Measurements from ENCODE around the gene GRIP2. TPM values are rescaled to one million over a fixed set of nuclear protein-coding genes. Genes with fewer than 3 reads are reported as not detected.

GRIP2 gene
- total RNA-seq, 1 experiment from 2014 or later, result 4.5 TPM

GRCh38 chr3:14460342-14461005 lies 79.7 kb downstream of the GRIP2 start:
- Mint-ChIP-seq H3K27me3 (ENCODE audit: insufficient read depth, unreplicated experiment) (no peaks in the 10 kb centered on the region), H3K9me3 (ENCODE audit: unreplicated experiment) (no peaks in the 10 kb centered on the region), H3K27ac (ENCODE audit: unreplicated experiment) (no peak overlapping the region), H3K4me1 (ENCODE audit: low read depth, unreplicated experiment) (no peaks in the 10 kb centered on the region), H3K4me3 (ENCODE audit: unreplicated experiment) (no peak overlapping the region), H3K36me3 (ENCODE audit: insufficient read depth, unreplicated experiment) (peaks cover 65% of the 10 kb centered on the region)
- no peaks in the 10 kb centered on the region for H3K27me3 ChIP-seq (replicated peaks; ENCODE audit: control insufficient read depth, insufficient read depth, low read length)
- no peak overlapping the region for H3K4me3 ChIP-seq (ENCODE audit: low read depth, low read length)
- no TSS peak for BruUV-seq (replicated peaks)
- ChIA-PET CTCF (interaction anchor here (0.8 to 4.3 kb wide), 3 partner anchors 55 to 257 kb away, joined by 3 to 24 read pairs (median 11); no protein-coding TSS in a partner anchor), POLR2A (no interaction called here)
- no peak for TF ChIP-seq CTCF (IDR thresholded peaks at IDR 0.05; ENCODE audit: insufficient read depth in 1 of 2, low read depth in 1 of 2, low read length in 1 of 2, severe bottlenecking in 1 of 2, unreplicated experiment in 1 of 2)
- DNase-seq, result no peak
- no peaks in the 10 kb centered on the region for H3K9me3 ChIP-seq
- H3K4me1 ChIP-seq, result no peaks in the 10 kb centered on the region
- peaks cover 12% of the 10 kb centered on the region for H3K36me3 ChIP-seq (ENCODE audit: control insufficient read depth, insufficient read depth, low read length)
- intact Hi-C loops (cut with micrococcal nuclease; ENCODE audit: unreplicated experiment), result loop anchor here (1.0 kb wide), 3 partner anchors 58 to 257 kb away; partner anchors contain the start of gene SLC6A6

GRCh38 chr3:14459787-14460186 lies 80.4 kb downstream of the GRIP2 start:
- no peak overlapping the region for H3K4me3 ChIP-seq (ENCODE audit: low read depth, low read length)
- H3K4me1 Mint-ChIP-seq (ENCODE audit: low read depth, unreplicated experiment), result no peaks in the 10 kb centered on the region
- CTCF ChIA-PET, result interaction anchor here (2.5 kb wide), 1 partner anchor 256 kb away, joined by 11 read pairs; no protein-coding TSS in a partner anchor
- H3K27ac Mint-ChIP-seq (ENCODE audit: unreplicated experiment), result no peak overlapping the region
- H3K36me3 ChIP-seq (ENCODE audit: control insufficient read depth, insufficient read depth, low read length), result peaks cover 11% of the 10 kb centered on the region
- POLR2A ChIA-PET, result no interaction called here
- H3K27me3 Mint-ChIP-seq (ENCODE audit: insufficient read depth, unreplicated experiment), result no peaks in the 10 kb centered on the region
- no peak overlapping the region for H3K4me3 Mint-ChIP-seq (ENCODE audit: unreplicated experiment)
- peaks cover 64% of the 10 kb centered on the region for H3K36me3 Mint-ChIP-seq (ENCODE audit: insufficient read depth, unreplicated experiment)
- no peaks in the 10 kb centered on the region for H3K9me3 ChIP-seq
- no peak for DNase-seq
- BruUV-seq (replicated peaks), result no TSS peak
- H3K4me1 ChIP-seq, result no peaks in the 10 kb centered on the region
- no peaks in the 10 kb centered on the region for H3K9me3 Mint-ChIP-seq (ENCODE audit: unreplicated experiment)
- intact Hi-C loops (cut with micrococcal nuclease; ENCODE audit: unreplicated experiment), result loop anchor here (2.0 kb wide), 1 partner anchor 27 kb away; no protein-coding TSS in a partner anchor
- H3K27me3 ChIP-seq (replicated peaks; ENCODE audit: control insufficient read depth, insufficient read depth, low read length), result no peaks in the 10 kb centered on the region
- no peak for TF ChIP-seq CTCF (IDR thresholded peaks at IDR 0.05; ENCODE audit: insufficient read depth in 1 of 2, low read depth in 1 of 2, low read length in 1 of 2, severe bottlenecking in 1 of 2, unreplicated experiment in 1 of 2)

- intact Hi-C loops (cut with micrococcal nuclease; ENCODE audit: unreplicated experiment), result loop anchor here (2.0 kb wide), 1 partner anchor 27 kb away; no protein-coding TSS in a partner anchor
- peaks cover 11% of the 10 kb centered on the region for H3K36me3 ChIP-seq (ENCODE audit: control insufficient read depth, insufficient read depth, low read length)
- H3K9me3 ChIP-seq, result no peaks in the 10 kb centered on the region
- Mint-ChIP-seq H3K9me3 (ENCODE audit: unreplicated experiment) (no peaks in the 10 kb centered on the region), H3K36me3 (ENCODE audit: insufficient read depth, unreplicated experiment) (peaks cover 60% of the 10 kb centered on the region), H3K4me3 (ENCODE audit: unreplicated experiment) (no peak overlapping the region), H3K27ac (ENCODE audit: unreplicated experiment) (no peak overlapping the region), H3K27me3 (ENCODE audit: insufficient read depth, unreplicated experiment) (no peaks in the 10 kb centered on the region), H3K4me1 (ENCODE audit: low read depth, unreplicated experiment) (no peaks in the 10 kb centered on the region)
- DNase-seq, result no peak
- no TSS peak for BruUV-seq (replicated peaks)
- no peaks in the 10 kb centered on the region for H3K4me1 ChIP-seq
- CTCF ChIA-PET, result interaction anchor here (0.8 to 2.5 kb wide), 2 partner anchors 9 to 256 kb away, joined by 7 to 11 read pairs; no protein-coding TSS in a partner anchor
- no peak overlapping the region for H3K4me3 ChIP-seq (ENCODE audit: low read depth, low read length)
- no peak for TF ChIP-seq CTCF (IDR thresholded peaks at IDR 0.05; ENCODE audit: insufficient read depth in 1 of 2, low read depth in 1 of 2, low read length in 1 of 2, severe bottlenecking in 1 of 2, unreplicated experiment in 1 of 2)
- POLR2A ChIA-PET, result no interaction called here
- H3K27me3 ChIP-seq (replicated peaks; ENCODE audit: control insufficient read depth, insufficient read depth, low read length), result no peaks in the 10 kb centered on the region
Measured at GRCh38 chr3:14459384-14459783, 80.8 kb downstream of the GRIP2 start.
